ENCODE data around the gene SLC2A9. TPM values are rescaled to one million over a fixed set of nuclear protein-coding genes. Genes with fewer than 3 reads are reported as not detected.

SLC2A9 gene
- total RNA-seq, 4 donors from 2014 or later: 8.0 to 18.7 (median 11.5) TPM

DNA sequence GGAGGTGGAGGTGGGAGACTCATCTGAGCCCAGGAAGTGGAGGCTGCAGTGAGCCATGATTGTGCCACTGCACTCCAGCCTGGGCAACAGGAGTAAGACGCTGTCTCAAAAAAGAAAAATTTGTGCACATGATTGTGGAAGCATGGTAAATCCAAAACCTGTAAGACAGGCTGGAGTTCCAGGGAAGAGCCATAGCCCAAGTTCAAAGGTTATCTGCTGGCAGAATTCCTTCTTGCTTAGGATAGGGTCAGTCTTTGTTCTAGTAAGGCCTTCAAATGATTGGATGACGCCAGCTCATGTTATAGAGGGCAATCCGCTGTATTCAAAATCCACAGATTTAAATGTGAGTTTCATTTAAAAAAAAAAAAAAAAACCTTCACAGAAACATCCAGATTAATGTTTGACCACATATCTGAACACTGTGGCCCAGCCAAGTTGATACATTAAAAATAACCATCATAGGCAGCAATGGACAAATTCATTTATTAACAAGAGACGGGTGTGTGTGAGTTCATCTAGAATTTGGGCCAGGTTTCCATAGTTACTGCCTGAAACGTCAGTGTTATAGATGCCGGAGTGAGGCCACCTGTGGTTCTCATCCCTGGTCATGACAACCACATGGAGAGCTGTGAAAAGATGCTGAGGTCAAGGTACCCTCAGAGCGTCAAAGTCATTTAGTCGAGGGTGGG, 35.2 kb upstream of the SLC2A9 start:
- intact Hi-C loops (cut with DNase I): loop anchor here (5.0 kb wide), 1 partner anchor 34 kb away; the partner anchor contains the start of gene SLC2A9
- H3K4me3 ChIP-seq: no peak overlapping the region
- DNase-seq: no peak
- TF ChIP-seq, protein P1, sequence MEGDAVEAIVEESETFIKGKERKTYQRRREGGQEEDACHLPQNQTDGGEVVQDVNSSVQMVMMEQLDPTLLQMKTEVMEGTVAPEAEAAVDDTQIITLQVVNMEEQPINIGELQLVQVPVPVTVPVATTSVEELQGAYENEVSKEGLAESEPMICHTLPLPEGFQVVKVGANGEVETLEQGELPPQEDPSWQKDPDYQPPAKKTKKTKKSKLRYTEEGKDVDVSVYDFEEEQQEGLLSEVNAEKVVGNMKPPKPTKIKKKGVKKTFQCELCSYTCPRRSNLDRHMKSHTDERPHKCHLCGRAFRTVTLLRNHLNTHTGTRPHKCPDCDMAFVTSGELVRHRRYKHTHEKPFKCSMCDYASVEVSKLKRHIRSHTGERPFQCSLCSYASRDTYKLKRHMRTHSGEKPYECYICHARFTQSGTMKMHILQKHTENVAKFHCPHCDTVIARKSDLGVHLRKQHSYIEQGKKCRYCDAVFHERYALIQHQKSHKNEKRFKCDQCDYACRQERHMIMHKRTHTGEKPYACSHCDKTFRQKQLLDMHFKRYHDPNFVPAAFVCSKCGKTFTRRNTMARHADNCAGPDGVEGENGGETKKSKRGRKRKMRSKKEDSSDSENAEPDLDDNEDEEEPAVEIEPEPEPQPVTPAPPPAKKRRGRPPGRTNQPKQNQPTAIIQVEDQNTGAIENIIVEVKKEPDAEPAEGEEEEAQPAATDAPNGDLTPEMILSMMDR (IDR thresholded peaks at IDR 0.05): no peak
- TF ChIP-seq POLR2A (IDR thresholded peaks at IDR 0.05): no peak
- H3K36me3 ChIP-seq: no peaks in the 10 kb centered on the region
- no peaks in the 10 kb centered on the region for H3K9me3 ChIP-seq
- H3K27ac ChIP-seq: peak overlapping the region in 1 of 4 donors; percentile 6
- 68 to 84% methylated on average over 7 to 8 of the region's 8 CpGs for WGBS, 2 donors
- no peaks in the 10 kb centered on the region for H3K27me3 ChIP-seq
- H3K4me1 ChIP-seq: peaks cover 0 to 44% (median 15%) of the 10 kb centered on the region in 3 donors

DNA sequence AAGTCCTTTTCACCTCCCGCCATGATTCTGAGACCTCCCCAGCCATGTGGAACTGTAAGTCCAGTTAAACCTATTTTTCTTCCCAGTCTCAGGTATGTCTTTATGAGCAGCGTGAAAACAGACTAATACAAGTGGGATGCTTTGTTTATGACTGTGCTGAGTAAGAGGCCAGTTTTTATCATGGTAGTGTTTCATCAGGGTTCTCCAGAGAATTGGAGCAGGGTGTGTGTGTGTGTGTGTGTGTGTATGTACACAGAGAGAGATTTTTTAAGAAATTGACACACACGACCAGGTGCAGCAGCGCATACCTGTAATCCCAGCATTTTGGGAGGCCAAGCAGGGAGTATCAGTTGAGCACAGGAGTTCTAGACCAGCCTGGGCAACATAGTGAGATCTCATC, 34.6 kb upstream of the SLC2A9 start:
- Histone ChIP-seq H3K4me3 (no peak overlapping the region), H3K27ac (no peak overlapping the region), H3K9me3 (no peaks in the 10 kb centered on the region), H3K36me3 (no peaks in the 10 kb centered on the region), H3K4me1 (peaks cover 0 to 44% (median 18%) of the 10 kb centered on the region in 3 donors), H3K27me3 (no peaks in the 10 kb centered on the region)
- intact Hi-C loops (cut with DNase I): loop anchor here (5.0 kb wide), 1 partner anchor 34 kb away; the partner anchor contains the start of gene SLC2A9
- TF ChIP-seq, protein P1 (IDR thresholded peaks at IDR 0.05): no peak
- no peak for TF ChIP-seq POLR2A (IDR thresholded peaks at IDR 0.05)
- 91% methylated on average over 4 of the region's 4 CpGs for WGBS, 2 donors
- no peak for DNase-seq

DNA sequence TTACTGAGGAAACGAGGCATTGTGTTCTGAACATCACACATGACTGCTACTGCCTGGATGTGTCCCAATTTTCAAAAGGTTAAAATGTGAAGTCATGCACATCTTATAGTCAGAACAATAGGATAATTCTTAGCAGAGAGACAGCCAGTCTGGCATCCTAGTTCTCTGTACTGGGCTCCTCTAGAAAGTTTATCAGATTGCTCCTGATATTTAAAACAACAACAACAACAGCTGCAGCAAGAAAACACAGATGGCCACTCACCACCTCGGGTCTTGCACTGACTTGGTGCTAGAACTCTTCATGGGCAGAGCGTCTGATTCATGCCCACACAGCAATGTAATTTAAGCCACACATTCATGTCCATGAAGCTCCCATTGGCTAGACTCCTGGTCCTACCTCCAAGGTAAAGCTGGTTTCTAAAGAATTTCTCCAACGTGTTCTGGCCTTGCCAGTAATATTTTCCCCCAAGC, 33.3 kb upstream of the SLC2A9 start:
- intact Hi-C loops (cut with DNase I): loop anchor here (5.0 kb wide), 1 partner anchor 32 kb away; the partner anchor contains the start of gene SLC2A9
- H3K4me3 ChIP-seq: no peak overlapping the region
- 31 to 48% methylated on average over 4 of the region's 4 CpGs for WGBS, 2 donors
- H3K4me1 ChIP-seq: peaks cover 2 to 52% (median 21%) of the 10 kb centered on the region in 3 donors
- peak overlapping the region in 1 of 4 donors; percentile 28 for H3K27ac ChIP-seq
- no peaks in the 10 kb centered on the region for H3K9me3 ChIP-seq
- no peaks in the 10 kb centered on the region for H3K36me3 ChIP-seq
- no peaks in the 10 kb centered on the region for H3K27me3 ChIP-seq
- DNase-seq: no peak
- no peak for TF ChIP-seq POLR2A (IDR thresholded peaks at IDR 0.05)
- TF ChIP-seq, protein P1 (IDR thresholded peaks at IDR 0.05): no peak

DNA sequence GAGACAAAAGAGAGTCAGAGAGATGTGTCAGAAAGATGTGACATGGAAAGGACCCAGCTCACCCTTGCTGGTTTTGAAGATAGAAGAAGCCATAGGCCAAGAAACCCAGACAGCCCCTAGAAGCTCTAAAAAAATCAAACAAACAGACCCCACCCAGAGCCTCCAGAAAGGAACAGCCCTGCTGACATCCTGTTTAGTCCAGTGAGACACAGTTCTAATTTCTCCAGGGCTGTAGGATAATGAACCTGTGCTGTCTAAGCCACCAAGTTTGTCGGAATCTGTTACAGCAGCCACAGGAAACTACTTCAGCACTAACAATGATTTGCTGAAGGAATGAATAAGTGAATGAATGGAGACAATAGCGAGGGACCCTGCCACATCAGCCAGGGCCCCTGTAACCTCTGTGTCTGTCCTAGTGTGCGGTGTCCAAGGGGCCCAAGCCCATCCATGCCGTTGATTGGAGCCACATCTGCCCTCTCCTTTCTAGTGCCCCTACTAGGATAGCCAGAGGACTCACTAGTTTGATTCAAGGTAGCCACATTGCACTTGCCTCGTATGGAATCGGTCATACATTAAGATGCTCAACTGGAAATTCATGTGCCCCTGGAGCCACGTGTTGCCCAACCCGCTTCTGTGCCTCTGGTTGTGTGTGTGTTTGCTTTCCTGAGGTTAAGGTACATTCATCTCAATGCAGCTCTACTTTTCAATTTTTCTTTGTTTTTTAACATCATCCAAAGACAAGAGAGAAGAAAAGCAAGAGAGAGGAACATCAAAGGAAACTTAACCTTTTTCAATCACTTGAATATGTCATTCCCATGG, 32.5 kb upstream of the SLC2A9 start:
- Histone ChIP-seq H3K9me3 (no peaks in the 10 kb centered on the region), H3K4me1 (peaks cover 5 to 59% (median 21%) of the 10 kb centered on the region in 3 donors), H3K27ac (peak overlapping the region in 1 of 4 donors; percentile 61), H3K36me3 (no peaks in the 10 kb centered on the region), H3K27me3 (no peaks in the 10 kb centered on the region), H3K4me3 (no peak overlapping the region)
- DNase-seq: no peak
- intact Hi-C loops (cut with DNase I): no loop called here
- WGBS, 2 donors: 79 to 81% methylated on average over 6 to 8 of the region's 8 CpGs
- TF ChIP-seq, protein P1 (IDR thresholded peaks at IDR 0.05): no peak
- TF ChIP-seq POLR2A (IDR thresholded peaks at IDR 0.05): no peak
